Type B pancreatic cell (in vitro differentiated cells): ENCODE measurements around the gene PITPNM1. TPM values are rescaled to one million over a fixed set of nuclear protein-coding genes. Genes with fewer than 3 reads are reported as not detected.

Experiments used
- DNase-seq: peaks from one replicate; pipeline ENCODE4 v3.0.0; 2021; ENCODE audit warnings: mixed read lengths; ENCODE audit not compliant: unreplicated experiment; ENCODE audit errors: extremely low spot score
- H3K27ac Mint-ChIP-seq: 2 replicates; pipeline ENCODE4 v1.8.0; 2021; ENCODE audit warnings: mild to moderate bottlenecking, mixed read lengths
- H3K27me3 Mint-ChIP-seq: 2 replicates; pipeline ENCODE4 v1.8.0; 2021; ENCODE audit warnings: mixed read lengths
- H3K36me3 Mint-ChIP-seq: 2 replicates; pipeline ENCODE4 v1.8.0; 2021; ENCODE audit warnings: mixed read lengths
- H3K4me1 Mint-ChIP-seq: one replicate; pipeline ENCODE4 v1.8.0; 2021; ENCODE audit warnings: mixed read lengths; ENCODE audit not compliant: unreplicated experiment
- H3K4me3 Mint-ChIP-seq: 2 replicates; pipeline ENCODE4 v1.8.0; 2021; ENCODE audit warnings: mild to moderate bottlenecking, mixed read lengths
- H3K9me3 Mint-ChIP-seq: 2 replicates; pipeline ENCODE4 v1.8.0; 2021; ENCODE audit warnings: mixed read lengths
- CTCF ChIP-seq: fragments of 200-600 bp; sonication (generic); conservative IDR thresholded peaks from 2 replicates; pipeline ENCODE4 v1.5.0; 2021; ENCODE audit warnings: antibody characterized with exemption, mild to moderate bottlenecking
- total RNA-seq: library from RNA; stranded (reverse); gene quantifications from 2 replicates; pipeline ENCODE4 v1.2.1, GENCODE V29; 2021; ENCODE audit warnings: low replicate concordance

The PITPNM1 gene
- total RNA-seq, 1 donor from 2014 or later: 51.7 TPM

GRCh38 chr11:67496113-67496512 lies 9.1 kb downstream of the PITPNM1 start:
- no peak overlapping the region for H3K27ac Mint-ChIP-seq
- no peaks in the 10 kb centered on the region for H3K27me3 Mint-ChIP-seq
- no peak for DNase-seq
- no peaks in the 10 kb centered on the region for H3K4me1 Mint-ChIP-seq
- no peaks in the 10 kb centered on the region for H3K9me3 Mint-ChIP-seq
- H3K4me3 Mint-ChIP-seq: no peak overlapping the region
- peaks cover 7% of the 10 kb centered on the region for H3K36me3 Mint-ChIP-seq
- no peak for TF ChIP-seq CTCF

DNA sequence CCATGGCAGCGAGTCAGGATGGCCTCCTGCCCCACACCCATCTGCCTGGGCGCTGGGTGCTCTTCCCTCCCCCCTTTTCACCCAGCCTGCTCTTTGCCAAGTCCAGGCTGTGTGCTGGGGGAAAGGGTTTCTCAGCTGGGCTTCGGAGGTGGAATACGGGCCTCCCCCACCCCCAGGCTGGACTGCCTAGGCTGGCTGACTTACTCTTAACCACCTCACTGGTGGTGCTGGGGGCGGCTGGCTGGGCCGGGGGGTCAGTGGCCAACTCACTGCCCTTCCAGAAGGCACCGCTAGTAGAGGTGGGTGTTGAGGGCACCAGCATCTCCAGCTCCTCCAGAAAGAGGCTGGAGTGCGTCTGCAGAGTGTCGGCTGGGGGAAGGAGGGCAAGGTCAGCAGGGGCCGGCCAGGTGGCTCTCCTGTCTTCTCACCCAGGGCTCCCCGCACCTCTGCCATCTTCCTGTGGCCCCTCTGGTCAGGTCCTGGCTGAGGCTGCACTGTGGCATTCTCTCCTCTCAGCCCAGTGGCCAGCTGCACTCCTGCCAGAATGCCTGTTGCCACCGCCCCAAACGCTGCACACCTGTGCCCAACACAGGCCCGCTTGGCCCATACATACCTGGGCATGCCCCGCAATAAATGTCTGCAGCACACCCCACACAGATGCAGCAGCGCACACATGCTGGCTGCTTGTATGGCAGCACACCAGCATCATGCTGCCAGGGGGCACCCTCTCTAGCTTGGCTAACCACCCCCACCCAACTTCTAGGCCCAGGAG lies 9.7 kb downstream of the PITPNM1 start:
- no peaks in the 10 kb centered on the region for H3K27me3 Mint-ChIP-seq
- TF ChIP-seq CTCF: no peak
- no peaks in the 10 kb centered on the region for H3K4me1 Mint-ChIP-seq
- no peak for DNase-seq
- no peaks in the 10 kb centered on the region for H3K9me3 Mint-ChIP-seq
- peaks cover under 1% of the 10 kb centered on the region for H3K36me3 Mint-ChIP-seq
- H3K27ac Mint-ChIP-seq: no peak overlapping the region
- H3K4me3 Mint-ChIP-seq: no peak overlapping the region

DNA sequence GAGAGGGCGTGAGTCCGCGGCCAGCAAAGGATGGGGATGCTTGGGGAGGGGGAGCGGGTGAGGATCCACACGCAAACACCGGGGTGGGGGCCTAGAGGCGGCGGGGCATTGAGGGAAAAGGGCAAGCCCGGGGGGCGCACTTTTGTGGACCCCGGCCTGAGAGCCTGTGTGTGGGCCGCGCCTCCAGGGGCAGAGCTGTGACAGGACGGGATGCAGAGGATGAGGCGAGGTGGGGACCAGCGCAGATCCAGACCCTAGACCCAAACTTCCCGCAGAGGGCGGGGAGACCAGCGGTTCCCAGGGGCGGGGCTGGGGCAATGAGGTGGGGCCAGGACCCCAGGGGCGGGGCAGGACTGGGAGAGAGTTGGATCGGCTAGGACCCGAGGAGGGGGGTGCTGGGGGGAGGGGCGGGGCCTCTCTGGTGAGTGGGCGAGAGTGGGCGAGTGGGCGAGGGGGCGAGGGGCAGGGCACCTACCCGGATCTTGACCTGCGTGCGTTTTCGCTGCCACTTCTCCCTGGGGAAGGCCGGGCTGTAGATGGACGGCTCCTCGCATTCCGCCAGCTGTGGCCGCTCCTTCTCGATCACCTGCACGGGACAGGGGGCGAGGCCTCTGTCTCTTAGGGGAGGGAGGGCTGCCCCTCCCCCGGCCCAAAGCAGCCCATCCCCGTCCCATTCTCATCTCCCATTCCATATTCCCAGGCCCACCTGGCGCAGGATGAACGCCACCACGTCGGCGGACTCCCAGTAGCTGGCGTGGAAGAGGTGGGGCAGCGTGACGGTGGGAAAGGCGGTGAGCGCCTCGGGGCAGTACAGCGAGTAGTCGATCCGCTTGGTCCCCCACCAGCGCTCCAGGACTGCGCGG lies 10.6 kb downstream of the PITPNM1 start:
- Mint-ChIP-seq H3K9me3 (no peaks in the 10 kb centered on the region), H3K27ac (no peak overlapping the region), H3K4me1 (no peaks in the 10 kb centered on the region), H3K4me3 (no peak overlapping the region), H3K36me3 (peaks cover 2% of the 10 kb centered on the region), H3K27me3 (no peaks in the 10 kb centered on the region)
- DNase-seq: no peak
- TF ChIP-seq CTCF: no peak

DNA sequence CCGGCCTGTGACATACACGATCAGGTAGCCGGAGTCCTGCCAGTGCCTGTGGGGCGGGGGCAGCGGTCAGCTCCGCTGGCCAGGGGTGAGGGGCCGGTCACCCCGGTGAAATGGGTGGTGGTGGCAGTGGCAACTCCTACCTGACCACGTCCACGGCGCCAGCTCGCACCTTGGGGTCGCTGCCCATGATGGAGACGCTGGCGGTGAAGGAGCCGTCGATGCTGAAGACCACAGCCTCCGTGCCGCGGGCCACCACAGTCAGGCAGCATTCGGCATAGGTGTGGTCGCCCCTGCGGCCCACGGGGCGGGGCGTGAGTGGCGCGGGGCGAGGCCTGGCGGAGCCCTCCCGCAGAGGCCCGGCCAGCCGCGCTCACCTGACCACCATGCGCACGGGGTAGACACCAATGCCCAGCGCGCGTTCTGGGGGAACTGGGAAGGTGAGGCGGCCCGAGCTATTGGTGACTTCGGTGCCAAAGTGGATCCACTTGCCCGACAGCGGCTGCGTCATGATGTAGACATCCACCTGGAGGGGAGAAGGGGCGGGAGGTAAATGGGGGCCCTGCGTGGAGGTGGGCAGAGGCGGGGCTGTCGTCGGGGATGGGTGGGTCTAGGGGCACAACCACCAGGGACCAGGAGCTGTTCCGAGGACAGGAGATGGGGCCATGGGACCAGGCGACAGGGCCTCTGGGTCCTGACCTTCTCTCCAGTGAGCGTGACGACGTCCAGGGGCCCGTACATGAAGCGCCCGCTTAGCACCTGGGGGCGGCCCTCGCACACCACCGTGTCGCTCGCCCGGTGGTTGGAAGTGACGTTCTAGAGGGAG lies 11.4 kb downstream of the PITPNM1 start:
- Mint-ChIP-seq H3K4me3 (no peak overlapping the region), H3K36me3 (peaks cover 3% of the 10 kb centered on the region), H3K27ac (no peak overlapping the region), H3K9me3 (no peaks in the 10 kb centered on the region), H3K27me3 (no peaks in the 10 kb centered on the region), H3K4me1 (no peaks in the 10 kb centered on the region)
- TF ChIP-seq CTCF: no peak
- DNase-seq: no peak

DNA sequence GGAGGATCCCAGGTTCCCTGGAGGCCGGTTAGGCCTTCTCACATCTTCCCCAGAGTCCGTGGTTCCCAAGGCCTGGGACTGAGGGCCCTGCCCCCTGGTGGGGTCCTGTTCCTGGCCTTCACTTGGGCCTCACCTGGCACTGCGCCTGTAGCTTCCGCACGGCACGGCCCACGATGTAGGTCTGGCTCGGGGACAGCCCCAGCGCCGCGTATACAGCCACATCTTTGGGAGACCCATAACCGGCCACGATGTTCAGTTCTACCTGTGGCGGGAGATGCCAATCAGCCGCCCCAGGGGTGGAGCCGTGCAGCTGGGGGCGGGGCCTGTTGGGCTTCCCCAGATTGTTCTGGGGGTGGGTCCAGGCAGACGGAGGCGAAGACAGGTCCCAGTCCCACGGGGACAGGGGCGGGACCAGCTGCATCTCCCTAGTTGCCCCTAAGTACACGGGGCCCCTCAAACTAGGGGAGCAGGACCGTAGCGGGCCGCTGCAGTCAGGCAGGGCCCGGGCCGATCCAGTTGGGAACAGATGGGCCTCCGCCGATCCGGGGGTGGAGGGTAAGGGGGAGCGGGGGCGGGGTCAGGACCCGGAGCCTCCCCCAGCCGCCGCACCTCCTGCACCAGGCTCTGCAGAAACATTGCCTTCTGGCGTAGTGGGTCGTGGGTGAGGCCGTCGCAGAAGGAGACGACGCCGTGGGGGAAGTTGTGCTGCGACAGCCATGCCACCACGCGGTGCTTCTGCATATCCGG lies 12.2 kb downstream of the PITPNM1 start:
- Mint-ChIP-seq H3K9me3 (no peaks in the 10 kb centered on the region), H3K4me3 (no peak overlapping the region), H3K36me3 (peaks cover 5% of the 10 kb centered on the region), H3K27me3 (no peaks in the 10 kb centered on the region), H3K27ac (no peak overlapping the region), H3K4me1 (no peaks in the 10 kb centered on the region)
- no peak for DNase-seq
- no peak for TF ChIP-seq CTCF
